Spleen (tissue), 11 donors: ENCODE results near the gene ALDH1A2. TPM values are rescaled to one million over a fixed set of nuclear protein-coding genes. Genes with fewer than 3 reads are reported as not detected.

Experiments
- DNase-seq: peaks from one replicate; pipeline ENCODE4 v3.0.0-alpha.2; 2020
- H3K27ac ChIP-seq, 8 donors: fragments of 200-600 bp; sonication (generic) in 7 of 8; 1 replicate in 4 of 8; 2 replicates in 4 of 8; pipeline versions ENCODE4 v1.5.0 to v1.8.0; 2016 to 2021; ENCODE audit warnings: inconsistent platforms in 4 of 8, mild to moderate bottlenecking in 4 of 8, moderate library complexity in 1 of 8
- H3K27me3 ChIP-seq, 7 donors: fragments of 200-600 bp; sonication (generic) in 6 of 7; replicated peaks in 1 of 7; 1 replicate in 4 of 7; 2 replicates in 3 of 7; pipeline versions ENCODE4 v1.5.0 to v1.8.0; 2016 to 2021; ENCODE audit warnings: inconsistent platforms in 3 of 7, mild to moderate bottlenecking in 1 of 7
- H3K36me3 ChIP-seq, 6 donors: fragments of 200-600 bp; sonication (generic) in 5 of 6; 1 replicate in 4 of 6; 2 replicates in 2 of 6; pipeline versions ENCODE4 v1.5.0 to v1.8.0; 2016 to 2021; ENCODE audit warnings: inconsistent platforms in 2 of 6
- H3K4me1 ChIP-seq, 6 donors: fragments of 200-600 bp; sonication (generic) in 5 of 6; 1 replicate in 3 of 6; 2 replicates in 3 of 6; pipeline versions ENCODE4 v1.5.0 to v1.8.0; 2016 to 2021; ENCODE audit warnings: inconsistent platforms in 3 of 6
- H3K4me3 ChIP-seq, 8 donors: fragments of 200-600 bp; sonication (generic) in 7 of 8; 1 replicate in 4 of 8; 2 replicates in 4 of 8; pipeline versions ENCODE4 v1.5.0 to v1.8.0; 2016 to 2021; ENCODE audit warnings: inconsistent platforms in 4 of 8, mild to moderate bottlenecking in 4 of 8, moderate library complexity in 2 of 8
- H3K9me3 ChIP-seq, 8 donors: fragments of 200-600 bp; sonication (generic) in 7 of 8; 1 replicate in 4 of 8; 2 replicates in 4 of 8; pipeline versions ENCODE4 v1.5.0 to v1.8.0; 2016 to 2021; ENCODE audit warnings: inconsistent platforms in 4 of 8
- POLR2A ChIP-seq, 3 donors: fragments of 450-650 bp; IDR thresholded peaks; one replicate each; pipeline ENCODE4 v1.5.1; 2017; ENCODE audit warnings: antibody characterized with exemption in 3 of 3, mild to moderate bottlenecking in 1 of 3
- POLR2AphosphoS5 ChIP-seq, 3 donors: sonication (generic); formaldehyde crosslinking; IDR thresholded peaks; one replicate each; pipeline ENCODE4 v1.5.1; 2017; ENCODE audit warnings: antibody characterized with exemption in 3 of 3
- WGBS, 5 donors: extraction: QIAGEN DNeasy Blood & Tissue Kit in 3 of 5; methylation state at CpG; one replicate each; pipeline versions ENCODE4 v1.1.5 to v1.1.7; 2013 to 2018; 5-methylcytosine and 5-hydroxymethylcytosine counted together
- intact Hi-C: fragments of 100-400 bp; cut with DNase I; formaldehyde crosslinking; loops from one replicate; pipeline ENCODE4 v1.15.0; 2023; ENCODE audit warnings: low total_unique reads
- polyA plus RNA-seq, 3 donors: library from polyadenylated mRNA; stranded (reverse); fragments of 200-250 nt; gene quantifications; one replicate each; pipeline ENCODE4 v1.2.1, GENCODE V29; 2013
- total RNA-seq, 7 donors: library from RNA; depleted of rRNA in 3 of 7; stranded (reverse); fragments of >200 nt in 3 of 7; fragmentation: NEBNext Ultra II Directional in 4 of 7; extraction: Animal tissue kit (Norgen Biotek cat#: 25700) in 4 of 7; gene quantifications; one replicate each; pipeline versions ENCODE4 v1.1.0 to v1.2.1, GENCODE V29; 2016 to 2021
- TF ChIP-seq, protein P1 (sequence below), 11 experiments: fragments of 200-600 bp in 7 of 11; fragments of 450-650 bp in 4 of 11; sonication (generic) in 4 of 11; IDR thresholded peaks in 8 of 11; conservative IDR thresholded peaks in 3 of 11; 1 replicate in 7 of 11; 2 replicates in 4 of 11; pipeline versions ENCODE4 v1.4.0 to v1.8.0; 2016 to 2021; ENCODE audit warnings: antibody characterized with exemption in 11 of 11, inconsistent platforms in 4 of 11, mild to moderate bottlenecking in 1 of 11
- donor health status: healthy with polysubstance abuse.
- donor health status: DM: no; HTN: no; CAD: no; lungs with moderate emphysema.
- donor health status: DM: no; HTN: no; CAD: no.
- donor health status: Bipolar disorder and iron deficiency.
- donor health status: healthy.
- donor health status: DM: no; HTN: no; CAD: no.
- donor health status: DM: yes; HTN: yes; CAD: no.

Gene ALDH1A2
- total and polyA plus RNA-seq, 10 donors, result 0.26 to 20.3 (median 4.8) TPM

DNA sequence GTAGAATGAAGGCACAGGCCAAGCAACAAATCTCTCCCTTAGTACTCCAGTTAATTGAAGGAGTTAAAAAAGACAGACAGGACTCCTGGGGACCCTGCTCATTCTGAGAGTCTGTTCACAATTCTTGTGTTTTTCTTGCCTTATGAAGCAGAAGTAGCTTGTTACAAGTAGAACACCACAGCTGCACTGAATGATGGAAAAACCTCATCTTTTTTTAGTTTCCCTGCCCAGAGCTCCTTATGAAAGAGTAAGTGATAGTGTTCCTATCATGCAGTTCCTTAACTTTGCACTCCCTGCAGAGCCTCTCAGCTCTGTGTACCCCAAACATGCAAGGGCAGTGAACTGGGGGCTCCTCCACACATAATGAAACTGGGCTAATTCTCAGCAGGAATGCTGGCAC is 95.5 kb downstream of the ALDH1A2 start:
- DNase-seq, result no peak
- no peak overlapping the region for H3K4me3 ChIP-seq
- no peaks in the 10 kb centered on the region for H3K27me3 ChIP-seq
- no peaks in the 10 kb centered on the region for H3K9me3 ChIP-seq
- H3K27ac ChIP-seq, result no peak overlapping the region
- H3K4me1 ChIP-seq, result no peaks in the 10 kb centered on the region
- H3K36me3 ChIP-seq, result no peaks in the 10 kb centered on the region
- intact Hi-C loops, result no loop called here
- TF ChIP-seq POLR2AphosphoS5 (IDR thresholded peaks at IDR 0.05) (no peak), POLR2A (IDR thresholded peaks at IDR 0.05) (no peak)
- TF ChIP-seq, protein P1, sequence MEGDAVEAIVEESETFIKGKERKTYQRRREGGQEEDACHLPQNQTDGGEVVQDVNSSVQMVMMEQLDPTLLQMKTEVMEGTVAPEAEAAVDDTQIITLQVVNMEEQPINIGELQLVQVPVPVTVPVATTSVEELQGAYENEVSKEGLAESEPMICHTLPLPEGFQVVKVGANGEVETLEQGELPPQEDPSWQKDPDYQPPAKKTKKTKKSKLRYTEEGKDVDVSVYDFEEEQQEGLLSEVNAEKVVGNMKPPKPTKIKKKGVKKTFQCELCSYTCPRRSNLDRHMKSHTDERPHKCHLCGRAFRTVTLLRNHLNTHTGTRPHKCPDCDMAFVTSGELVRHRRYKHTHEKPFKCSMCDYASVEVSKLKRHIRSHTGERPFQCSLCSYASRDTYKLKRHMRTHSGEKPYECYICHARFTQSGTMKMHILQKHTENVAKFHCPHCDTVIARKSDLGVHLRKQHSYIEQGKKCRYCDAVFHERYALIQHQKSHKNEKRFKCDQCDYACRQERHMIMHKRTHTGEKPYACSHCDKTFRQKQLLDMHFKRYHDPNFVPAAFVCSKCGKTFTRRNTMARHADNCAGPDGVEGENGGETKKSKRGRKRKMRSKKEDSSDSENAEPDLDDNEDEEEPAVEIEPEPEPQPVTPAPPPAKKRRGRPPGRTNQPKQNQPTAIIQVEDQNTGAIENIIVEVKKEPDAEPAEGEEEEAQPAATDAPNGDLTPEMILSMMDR (IDR thresholded peaks at IDR 0.05 in 8 of 11, conservative IDR thresholded peaks at IDR 0.05 in 3 of 11), result no peak

DNA sequence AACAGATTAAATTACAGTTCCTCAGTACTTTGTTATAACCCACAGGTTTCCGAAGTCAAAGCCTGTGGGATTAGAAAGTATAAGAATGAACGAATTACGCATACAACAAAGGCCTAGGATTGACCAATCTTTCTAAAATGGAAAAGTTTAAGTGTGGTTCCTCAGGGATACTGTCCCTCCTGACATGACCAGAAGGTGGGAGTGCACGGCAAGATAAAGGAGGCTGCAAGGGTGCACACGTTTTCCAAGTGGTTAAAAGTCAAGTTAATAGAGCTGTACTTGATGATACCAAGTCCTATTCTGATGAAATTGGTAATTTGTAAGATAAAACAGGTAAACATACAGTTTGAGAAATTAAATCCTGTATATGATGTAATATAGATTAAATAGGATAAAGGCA is 96.2 kb downstream of the ALDH1A2 start:
- Histone ChIP-seq H3K36me3 (no peaks in the 10 kb centered on the region), H3K27ac (no peak overlapping the region), H3K9me3 (no peaks in the 10 kb centered on the region), H3K4me3 (no peak overlapping the region), H3K27me3 (no peaks in the 10 kb centered on the region), H3K4me1 (no peaks in the 10 kb centered on the region)
- DNase-seq, result no peak
- TF ChIP-seq POLR2AphosphoS5 (IDR thresholded peaks at IDR 0.05), result no peak
- TF ChIP-seq, protein P1 (IDR thresholded peaks at IDR 0.05 in 8 of 11, conservative IDR thresholded peaks at IDR 0.05 in 3 of 11), result no peak
- no peak for TF ChIP-seq POLR2A (IDR thresholded peaks at IDR 0.05)
- 70 to 78% (median 73%) methylated on average over 5 of the region's 5 CpGs for WGBS, 5 donors
- intact Hi-C loops, result no loop called here

DNA sequence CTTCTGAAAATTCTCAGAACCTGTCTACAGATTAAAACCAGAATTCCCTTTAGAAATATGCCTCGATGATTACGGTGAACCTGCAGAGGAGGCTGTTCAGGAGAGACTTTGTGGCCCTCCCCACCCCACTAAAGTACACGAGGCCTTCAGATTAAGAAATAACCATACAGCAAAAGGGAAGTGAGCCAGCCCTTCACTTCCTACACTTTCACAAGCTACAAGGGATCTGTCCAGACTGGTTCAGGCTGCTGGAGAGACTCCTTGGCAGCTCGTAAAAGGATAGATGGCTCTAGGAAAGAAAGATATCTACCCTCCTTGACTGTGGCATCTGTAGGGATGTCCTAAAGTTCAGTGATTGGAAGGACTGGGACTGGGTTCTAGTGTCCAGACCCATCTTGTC is 102.6 kb downstream of the ALDH1A2 start:
- H3K27me3 ChIP-seq, result no peaks in the 10 kb centered on the region
- 68 to 87% (median 70%) methylated on average over 4 of the region's 4 CpGs for WGBS, 5 donors
- H3K36me3 ChIP-seq, result no peaks in the 10 kb centered on the region
- H3K4me1 ChIP-seq, result no peaks in the 10 kb centered on the region
- intact Hi-C loops, result no loop called here
- TF ChIP-seq POLR2A (IDR thresholded peaks at IDR 0.05) (no peak), POLR2AphosphoS5 (IDR thresholded peaks at IDR 0.05) (no peak)
- TF ChIP-seq, protein P1 (IDR thresholded peaks at IDR 0.05 in 8 of 11, conservative IDR thresholded peaks at IDR 0.05 in 3 of 11), result no peak
- H3K9me3 ChIP-seq, result no peaks in the 10 kb centered on the region
- no peak overlapping the region for H3K4me3 ChIP-seq
- DNase-seq, result no peak
- no peak overlapping the region for H3K27ac ChIP-seq

DNA sequence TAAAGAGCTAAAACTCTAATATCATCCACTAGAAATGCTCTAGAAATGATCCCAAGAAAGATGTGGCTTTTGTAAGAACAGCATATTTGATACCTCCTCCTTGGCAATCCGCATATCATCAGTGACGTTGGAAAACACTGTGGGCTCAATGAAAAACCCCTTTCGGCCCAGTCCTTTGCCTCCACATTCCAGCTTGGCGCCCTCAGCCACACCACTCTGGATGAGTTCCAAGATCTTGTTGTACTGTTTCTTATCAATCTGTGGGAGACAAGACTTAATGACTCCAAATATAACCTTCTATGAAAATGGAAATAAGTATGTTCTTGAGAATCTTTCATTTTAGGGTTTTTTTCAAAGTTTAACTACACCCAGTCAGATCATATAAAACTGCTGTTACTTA is 103.6 kb downstream of the ALDH1A2 start:
- H3K27me3 ChIP-seq, result no peaks in the 10 kb centered on the region
- 71 to 93% (median 81%) methylated on average over 4 of the region's 4 CpGs for WGBS, 5 donors
- H3K27ac ChIP-seq, result no peak overlapping the region
- H3K4me1 ChIP-seq, result no peaks in the 10 kb centered on the region
- DNase-seq, result no peak
- H3K9me3 ChIP-seq, result no peaks in the 10 kb centered on the region
- no peaks in the 10 kb centered on the region for H3K36me3 ChIP-seq
- H3K4me3 ChIP-seq, result no peak overlapping the region
- intact Hi-C loops, result no loop called here
- TF ChIP-seq POLR2A (IDR thresholded peaks at IDR 0.05) (no peak), POLR2AphosphoS5 (IDR thresholded peaks at IDR 0.05) (no peak)
- TF ChIP-seq, protein P1 (IDR thresholded peaks at IDR 0.05 in 8 of 11, conservative IDR thresholded peaks at IDR 0.05 in 3 of 11), result no peak
